Esophagus muscularis mucosa (tissue), 4 donors: ENCODE measurements around the gene SLC6A19. TPM values are rescaled to one million over a fixed set of nuclear protein-coding genes. Genes with fewer than 3 reads are reported as not detected.
"Not testable (repeated sequence)": the region's sequence is repeated elsewhere in the genome, so short reads cannot be mapped to it uniquely, and the experiment has no call there.

Source experiments
- DNase-seq: peaks from one replicate; pipeline ENCODE4 v3.0.0-alpha.2; 2017; ENCODE audit errors: extremely low spot score
- H3K27ac ChIP-seq, 4 donors: fragments of 200-600 bp; sonication (generic); replicated peaks in 1 of 4; 1 replicate in 3 of 4; 2 replicates in 1 of 4; pipeline ENCODE4 v1.5.1; 2016 to 2019; ENCODE audit warnings: mild to moderate bottlenecking in 1 of 4
- H3K27me3 ChIP-seq, 4 donors: fragments of 200-600 bp; sonication (generic); one replicate each; pipeline versions ENCODE4 v1.5.1 to v1.6.0; 2016 to 2019
- H3K36me3 ChIP-seq, 4 donors: fragments of 200-600 bp; sonication (generic); one replicate each; pipeline ENCODE4 v1.5.1; 2016 to 2019
- H3K4me1 ChIP-seq, 4 donors: fragments of 200-600 bp; sonication (generic); one replicate each; pipeline ENCODE4 v1.5.1; 2016 to 2019
- H3K4me3 ChIP-seq, 4 donors: fragments of 200-600 bp; sonication (generic); 1 replicate in 2 of 4; 2 replicates in 2 of 4; pipeline ENCODE4 v1.5.1; 2016 to 2019; ENCODE audit warnings: mild to moderate bottlenecking in 4 of 4, moderate library complexity in 1 of 4
- H3K9me3 ChIP-seq, 4 donors: fragments of 200-600 bp; sonication (generic); 1 replicate in 3 of 4; 2 replicates in 1 of 4; pipeline ENCODE4 v1.5.1; 2016 to 2019
- EP300 ChIP-seq: sonication (generic); formaldehyde crosslinking; IDR thresholded peaks from one replicate; pipeline ENCODE4 v1.6.1; 2017; ENCODE audit warnings: antibody characterized with exemption
- POLR2A ChIP-seq: fragments of 450-650 bp; IDR thresholded peaks from one replicate; pipeline ENCODE4 v1.6.1; 2017; ENCODE audit warnings: antibody characterized with exemption, moderate library complexity, mild to moderate bottlenecking, low read depth
- POLR2AphosphoS5 ChIP-seq, 2 donors: sonication (generic); formaldehyde crosslinking; IDR thresholded peaks; one replicate each; pipeline ENCODE4 v1.6.1; 2017; ENCODE audit warnings: antibody characterized with exemption in 2 of 2
- WGBS: methylation state at CpG from one replicate; pipeline ENCODE4 v1.1.5; 2018; 5-methylcytosine and 5-hydroxymethylcytosine counted together
- intact Hi-C: fragments of 100-400 bp; cut with DNase I; formaldehyde crosslinking; loops from one replicate; pipeline ENCODE4 v1.15.1; 2023
- total RNA-seq, 4 donors: library from RNA; depleted of rRNA; stranded (reverse); fragments of >200 nt; gene quantifications; one replicate each; pipeline versions ENCODE4 v1.1.0 to v1.2.1, GENCODE V29; 2016
- TF ChIP-seq, protein P1 (sequence below), 3 experiments: fragments of 200-600 bp in 2 of 3; fragments of 450-650 bp in 1 of 3; sonication (generic) in 2 of 3; IDR thresholded peaks; one replicate each; pipeline ENCODE4 v1.5.1; 2017 to 2019; ENCODE audit warnings: antibody characterized with exemption in 3 of 3, mild to moderate bottlenecking in 2 of 3, moderate library complexity in 1 of 3

SLC6A19 gene
- total RNA-seq, 4 donors from 2014 or later = not detected

- no peaks in the 10 kb centered on the region for H3K36me3 ChIP-seq
- intact Hi-C loops = no loop called here
- H3K4me3 ChIP-seq = no peak overlapping the region
- WGBS = 92% methylated on average over 9 of the region's 9 CpGs
- DNase-seq = no peak
- H3K4me1 ChIP-seq = no peaks in the 10 kb centered on the region
- no peak for TF ChIP-seq EP300
- TF ChIP-seq POLR2A = no peak
- TF ChIP-seq POLR2AphosphoS5 (IDR thresholded peaks at IDR 0.05) = no peak
- TF ChIP-seq, protein P1, sequence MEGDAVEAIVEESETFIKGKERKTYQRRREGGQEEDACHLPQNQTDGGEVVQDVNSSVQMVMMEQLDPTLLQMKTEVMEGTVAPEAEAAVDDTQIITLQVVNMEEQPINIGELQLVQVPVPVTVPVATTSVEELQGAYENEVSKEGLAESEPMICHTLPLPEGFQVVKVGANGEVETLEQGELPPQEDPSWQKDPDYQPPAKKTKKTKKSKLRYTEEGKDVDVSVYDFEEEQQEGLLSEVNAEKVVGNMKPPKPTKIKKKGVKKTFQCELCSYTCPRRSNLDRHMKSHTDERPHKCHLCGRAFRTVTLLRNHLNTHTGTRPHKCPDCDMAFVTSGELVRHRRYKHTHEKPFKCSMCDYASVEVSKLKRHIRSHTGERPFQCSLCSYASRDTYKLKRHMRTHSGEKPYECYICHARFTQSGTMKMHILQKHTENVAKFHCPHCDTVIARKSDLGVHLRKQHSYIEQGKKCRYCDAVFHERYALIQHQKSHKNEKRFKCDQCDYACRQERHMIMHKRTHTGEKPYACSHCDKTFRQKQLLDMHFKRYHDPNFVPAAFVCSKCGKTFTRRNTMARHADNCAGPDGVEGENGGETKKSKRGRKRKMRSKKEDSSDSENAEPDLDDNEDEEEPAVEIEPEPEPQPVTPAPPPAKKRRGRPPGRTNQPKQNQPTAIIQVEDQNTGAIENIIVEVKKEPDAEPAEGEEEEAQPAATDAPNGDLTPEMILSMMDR (IDR thresholded peaks at IDR 0.05) = no peak
- H3K27ac ChIP-seq = no peak overlapping the region
- peaks cover 0 to 25% (median 14%) of the 10 kb centered on the region in 4 donors for H3K9me3 ChIP-seq
- H3K27me3 ChIP-seq = peaks cover 0 to 8% (median 0%) of the 10 kb centered on the region in 4 donors
Observed at GRCh38 chr5:1266791-1267190, 65.4 kb downstream of the SLC6A19 start.

DNA sequence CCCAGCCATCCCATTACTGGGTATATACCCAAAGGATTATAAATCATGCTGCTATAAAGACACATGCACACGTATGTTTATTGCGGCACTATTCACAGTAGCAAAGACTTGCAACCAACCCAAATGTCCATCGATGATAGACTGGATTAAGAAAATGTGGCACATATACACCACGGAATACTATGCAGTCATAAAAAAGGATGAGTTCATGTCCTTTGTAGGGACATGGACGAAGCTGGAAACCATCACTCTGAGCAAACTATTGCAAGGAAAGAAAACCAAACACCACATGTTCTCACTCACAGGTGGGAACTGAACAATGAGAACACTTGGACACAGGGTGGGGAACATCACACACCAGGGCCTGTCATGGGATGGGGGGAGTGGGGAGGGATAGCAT is 66.1 kb downstream of the SLC6A19 start:
- H3K27ac ChIP-seq, H3K36me3 ChIP-seq, intact Hi-C loops, DNase-seq, H3K27me3 ChIP-seq, H3K4me1 ChIP-seq, H3K4me3 ChIP-seq: not testable (repeated sequence)
- 92% methylated on average over 5 of the region's 5 CpGs for WGBS
- peaks cover 0 to 18% (median 7%) of the 10 kb centered on the region in 4 donors for H3K9me3 ChIP-seq

DNA sequence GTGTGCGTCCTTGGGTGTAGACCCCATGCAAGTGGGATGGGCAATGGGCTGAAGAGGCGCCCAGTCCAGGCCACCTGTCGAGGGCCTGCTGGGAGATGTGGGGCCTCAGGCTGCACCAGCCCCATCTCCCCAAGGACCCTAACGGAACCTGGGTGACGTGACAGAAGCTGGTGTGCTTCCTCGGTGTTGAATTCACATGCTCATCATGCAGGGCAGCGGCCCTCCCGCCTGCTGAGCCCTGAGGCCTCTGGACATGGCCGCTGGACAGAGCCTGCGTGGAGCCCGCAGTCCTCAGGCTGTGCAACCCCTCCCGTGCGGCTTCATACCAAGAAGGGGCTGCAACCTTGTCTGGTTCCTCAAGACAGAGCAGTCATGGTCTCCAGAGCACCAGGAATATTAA is 66.7 kb downstream of the SLC6A19 start:
- Histone ChIP-seq H3K36me3 (no peaks in the 10 kb centered on the region), H3K4me3 (no peak overlapping the region), H3K4me1 (no peaks in the 10 kb centered on the region), H3K27ac (no peak overlapping the region), H3K9me3 (peaks cover 0 to 12% (median 1%) of the 10 kb centered on the region in 4 donors), H3K27me3 (peaks cover 0 to 8% (median 0%) of the 10 kb centered on the region in 4 donors)
- DNase-seq = no peak
- intact Hi-C loops = no loop called here
- TF ChIP-seq, protein P1 (IDR thresholded peaks at IDR 0.05) = no peak
- WGBS = 83% methylated on average over 5 of the region's 13 CpGs

- no peak for DNase-seq
- H3K36me3 ChIP-seq = no peaks in the 10 kb centered on the region
- WGBS = 93% methylated on average over 12 of the region's 13 CpGs
- H3K27me3 ChIP-seq = peaks cover 0 to 8% (median 0%) of the 10 kb centered on the region in 4 donors
- no peaks in the 10 kb centered on the region for H3K4me1 ChIP-seq
- H3K9me3 ChIP-seq = peaks cover 0 to 6% (median 0%) of the 10 kb centered on the region in 4 donors
- TF ChIP-seq, protein P1 (IDR thresholded peaks at IDR 0.05) = no peak
- TF ChIP-seq POLR2A (no peak), EP300 (no peak), POLR2AphosphoS5 (IDR thresholded peaks at IDR 0.05) (no peak)
- no peak overlapping the region for H3K27ac ChIP-seq
- no peak overlapping the region for H3K4me3 ChIP-seq
- intact Hi-C loops = no loop called here
Observed at GRCh38 chr5:1268666-1269065, 67.3 kb downstream of the SLC6A19 start.

DNA sequence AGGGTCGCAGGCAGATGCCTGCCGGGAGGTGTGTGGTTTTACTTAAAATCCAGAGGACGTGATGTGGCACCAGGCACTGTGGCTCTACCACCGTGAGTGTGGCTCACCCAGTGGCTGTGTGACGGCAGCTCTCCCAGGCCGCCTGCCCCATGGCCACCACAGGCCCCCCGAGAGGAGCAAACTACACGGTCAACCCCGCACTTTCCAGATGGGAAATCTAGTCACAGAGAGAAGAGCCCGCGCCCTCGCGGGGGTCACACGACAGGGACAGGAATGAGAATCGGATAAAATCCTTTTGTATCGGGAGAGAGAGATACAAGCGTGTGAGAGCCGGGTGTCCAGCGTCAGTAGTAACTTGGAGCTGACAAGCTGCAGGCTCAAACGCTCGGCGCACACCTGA is 69.0 kb downstream of the SLC6A19 start:
- no peak overlapping the region for H3K4me3 ChIP-seq
- WGBS = 95% methylated on average over 17 of the region's 22 CpGs
- no peak for DNase-seq
- TF ChIP-seq EP300 = no peak
- TF ChIP-seq POLR2A = no peak
- TF ChIP-seq, protein P1 (IDR thresholded peaks at IDR 0.05) = no peak
- TF ChIP-seq POLR2AphosphoS5 (IDR thresholded peaks at IDR 0.05) = no peak
- H3K27ac ChIP-seq = no peak overlapping the region
- intact Hi-C loops = no loop called here
- H3K27me3 ChIP-seq = peaks cover 0 to 2% (median 0%) of the 10 kb centered on the region in 4 donors
- no peaks in the 10 kb centered on the region for H3K36me3 ChIP-seq
- H3K9me3 ChIP-seq = no peaks in the 10 kb centered on the region
- no peaks in the 10 kb centered on the region for H3K4me1 ChIP-seq
